Thyroid gland (tissue), 4 donors: ENCODE results near the gene C1orf159. TPM values are rescaled to one million over a fixed set of nuclear protein-coding genes. Genes with fewer than 3 reads are reported as not detected.

Experiments
- DNase-seq, 2 donors: peaks; one replicate each; pipeline ENCODE4 v3.0.0-alpha.2; 2019
- H3K27ac ChIP-seq, 3 donors: fragments of 200-600 bp; sonication (generic); 1 replicate in 2 of 3; 2 replicates in 1 of 3; pipeline ENCODE4 v1.5.1; 2016 to 2019; ENCODE audit warnings: mild to moderate bottlenecking in 1 of 3, moderate library complexity in 1 of 3
- H3K27me3 ChIP-seq: fragments of 200-600 bp; sonication (generic); one replicate; pipeline ENCODE4 v1.5.1; 2019
- H3K36me3 ChIP-seq, 2 donors: fragments of 200-600 bp; sonication (generic); one replicate each; pipeline ENCODE4 v1.5.1; 2016 to 2019
- H3K4me1 ChIP-seq, 2 donors: fragments of 200-600 bp; sonication (generic); one replicate each; pipeline ENCODE4 v1.5.1; 2017 to 2019
- H3K4me3 ChIP-seq, 3 donors: fragments of 200-600 bp; sonication (generic); replicated peaks in 1 of 3; 1 replicate in 2 of 3; 2 replicates in 1 of 3; pipeline ENCODE4 v1.5.1; 2016; ENCODE audit warnings: mild to moderate bottlenecking in 1 of 3
- H3K9me3 ChIP-seq: fragments of 200-600 bp; sonication (generic); one replicate; pipeline ENCODE4 v1.5.1; 2017
- CTCF ChIP-seq, 6 experiments: fragments of 200-600 bp in 3 of 6; fragments of 450-650 bp in 3 of 6; sonication (generic) in 3 of 6; IDR thresholded peaks; one replicate each; pipeline ENCODE4 v1.5.1; 2016 to 2019; ENCODE audit warnings: antibody characterized with exemption in 6 of 6, mild to moderate bottlenecking in 2 of 6, inconsistent platforms in 1 of 6, moderate library complexity in 1 of 6
- POLR2A ChIP-seq, 2 donors: fragments of 450-650 bp; IDR thresholded peaks; one replicate each; pipeline ENCODE4 v1.6.1; 2017; ENCODE audit warnings: antibody characterized with exemption in 2 of 2, mild to moderate bottlenecking in 2 of 2, moderate library complexity in 1 of 2
- WGBS, 2 donors: methylation state at CpG; one replicate each; pipeline ENCODE4 v1.1.5; 2017; 5-methylcytosine and 5-hydroxymethylcytosine counted together
- intact Hi-C: fragments of 100-400 bp; cut with DNase I; formaldehyde crosslinking; loops from one replicate; pipeline ENCODE4 v1.15.1; 2023
- total RNA-seq, 4 donors: library from RNA; depleted of rRNA; stranded (reverse); fragments of >200 nt; gene quantifications; one replicate each; pipeline ENCODE4 v1.2.3, GENCODE V29; 2016

C1orf159 gene
- total RNA-seq, 4 donors from 2014 or later, result 10.3 to 27.6 (median 19.6) TPM

GRCh38 chr1:1157914-1158710 is 42.2 kb upstream of the C1orf159 start:
- H3K27me3 ChIP-seq, result no peaks in the 10 kb centered on the region
- H3K4me1 ChIP-seq, result peaks cover 17 to 27% of the 10 kb centered on the region in 2 donors
- H3K27ac ChIP-seq, result peak overlapping the region; percentile 84 to 99 (median 96)
- peak overlapping the region; percentile 39 to 81 (median 74) for H3K4me3 ChIP-seq
- H3K36me3 ChIP-seq, result no peaks in the 10 kb centered on the region
- TF ChIP-seq CTCF (IDR thresholded peaks at IDR 0.05), result no peak
- no peak for TF ChIP-seq POLR2A (IDR thresholded peaks at IDR 0.05)
- WGBS, 2 donors, result 40 to 49% methylated on average over 6 to 14 of the region's 46 CpGs
- intact Hi-C loops, result no loop called here
- DNase-seq, result peak; percentile 52 to 58
- H3K9me3 ChIP-seq, result no peaks in the 10 kb centered on the region

GRCh38 chr1:1157426-1157913 is 41.6 kb upstream of the C1orf159 start:
- H3K27ac ChIP-seq, result peak overlapping the region; percentile 84 to 99 (median 96)
- peaks cover 16 to 27% of the 10 kb centered on the region in 2 donors for H3K4me1 ChIP-seq
- intact Hi-C loops, result no loop called here
- H3K4me3 ChIP-seq, result peak overlapping the region; percentile 39 to 81 (median 74)
- no peaks in the 10 kb centered on the region for H3K27me3 ChIP-seq
- H3K9me3 ChIP-seq, result no peaks in the 10 kb centered on the region
- WGBS, 2 donors, result 3% methylated on average over 15 of the region's 29 CpGs; no CpG with 5 or more reads in 1 of the 2 donors
- DNase-seq, result peak; percentile 82 to 86
- no peaks in the 10 kb centered on the region for H3K36me3 ChIP-seq
- TF ChIP-seq POLR2A (IDR thresholded peaks at IDR 0.05) (peak in 1 of 2 donors; percentile 79), CTCF (IDR thresholded peaks at IDR 0.05) (no peak)

GRCh38 chr1:1157033-1157365 is 41.1 kb upstream of the C1orf159 start:
- TF ChIP-seq POLR2A (IDR thresholded peaks at IDR 0.05) (no peak), CTCF (IDR thresholded peaks at IDR 0.05) (no peak)
- H3K4me1 ChIP-seq, result peaks cover 11 to 22% of the 10 kb centered on the region in 2 donors
- no peak overlapping the region for H3K27ac ChIP-seq
- no peaks in the 10 kb centered on the region for H3K36me3 ChIP-seq
- WGBS, 2 donors, result 79 to 90% methylated on average over 3 to 4 of the region's 9 CpGs
- no peaks in the 10 kb centered on the region for H3K9me3 ChIP-seq
- no peaks in the 10 kb centered on the region for H3K27me3 ChIP-seq
- H3K4me3 ChIP-seq, result no peak overlapping the region
- intact Hi-C loops, result no loop called here
- DNase-seq, result peak in 1 of 2 donors; percentile 12

DNA sequence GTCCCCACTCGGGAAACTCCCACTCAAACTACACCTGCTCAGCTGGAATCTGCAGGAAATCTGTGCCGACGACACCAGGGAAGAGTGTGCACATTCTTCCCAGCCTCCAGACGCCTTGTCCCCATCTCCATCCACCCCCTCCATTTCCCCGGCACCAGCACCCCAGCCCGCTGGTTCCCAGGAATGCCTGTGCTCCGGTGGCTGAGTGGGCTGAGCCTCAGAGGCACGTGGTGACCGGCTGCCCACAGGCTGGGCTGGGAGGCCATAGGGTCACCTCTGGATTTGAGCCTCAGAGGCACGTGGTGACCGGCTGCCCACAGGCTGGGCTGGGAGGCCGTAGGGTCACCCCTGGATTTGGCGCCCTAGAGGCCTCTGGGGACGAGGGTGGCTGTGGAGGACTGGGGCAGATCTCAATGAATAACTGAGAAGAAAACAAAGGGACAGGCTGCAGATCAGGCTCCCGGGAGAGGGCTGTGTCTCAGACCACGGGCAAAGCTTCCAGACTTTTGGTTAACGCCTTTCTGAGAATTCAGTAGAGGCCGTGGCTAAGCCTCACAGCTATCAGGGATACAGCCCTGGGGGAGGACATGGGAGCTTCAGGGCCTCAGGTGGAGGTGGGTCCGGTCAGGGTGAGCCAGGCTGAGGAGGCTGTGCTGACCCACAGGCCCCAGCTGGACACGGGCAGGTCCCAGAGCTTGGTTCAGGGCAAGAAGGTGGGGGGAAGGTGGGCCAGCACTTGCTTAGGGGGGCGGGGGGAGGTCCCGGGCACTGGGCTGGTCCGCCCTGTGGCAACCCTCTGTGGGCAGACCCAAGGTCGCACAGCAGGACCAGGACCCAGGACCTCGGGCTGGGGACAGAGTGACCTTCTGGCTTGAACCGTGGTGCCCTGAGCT is 40.5 kb upstream of the C1orf159 start:
- Histone ChIP-seq H3K4me3 (no peak overlapping the region), H3K27ac (no peak overlapping the region), H3K9me3 (no peaks in the 10 kb centered on the region), H3K4me1 (peaks cover 10 to 21% of the 10 kb centered on the region in 2 donors), H3K36me3 (no peaks in the 10 kb centered on the region), H3K27me3 (no peaks in the 10 kb centered on the region)
- intact Hi-C loops, result no loop called here
- 65 to 69% methylated on average over 20 to 23 of the region's 26 CpGs for WGBS, 2 donors
- DNase-seq, result peak; percentile 67 to 73
- TF ChIP-seq CTCF (IDR thresholded peaks at IDR 0.05) (no peak), POLR2A (IDR thresholded peaks at IDR 0.05) (no peak)
